Measurements from ENCODE around the gene PCSK2. TPM values are rescaled to one million over a fixed set of nuclear protein-coding genes. Genes with fewer than 3 reads are reported as not detected.

Gene PCSK2
- total RNA-seq, 1 donor from 2014 or later: not detected

- intact Hi-C loops (cut with micrococcal nuclease): no loop called here
Measured at GRCh38 chr20:17395729-17396128, 168.9 kb downstream of the PCSK2 start.

DNA sequence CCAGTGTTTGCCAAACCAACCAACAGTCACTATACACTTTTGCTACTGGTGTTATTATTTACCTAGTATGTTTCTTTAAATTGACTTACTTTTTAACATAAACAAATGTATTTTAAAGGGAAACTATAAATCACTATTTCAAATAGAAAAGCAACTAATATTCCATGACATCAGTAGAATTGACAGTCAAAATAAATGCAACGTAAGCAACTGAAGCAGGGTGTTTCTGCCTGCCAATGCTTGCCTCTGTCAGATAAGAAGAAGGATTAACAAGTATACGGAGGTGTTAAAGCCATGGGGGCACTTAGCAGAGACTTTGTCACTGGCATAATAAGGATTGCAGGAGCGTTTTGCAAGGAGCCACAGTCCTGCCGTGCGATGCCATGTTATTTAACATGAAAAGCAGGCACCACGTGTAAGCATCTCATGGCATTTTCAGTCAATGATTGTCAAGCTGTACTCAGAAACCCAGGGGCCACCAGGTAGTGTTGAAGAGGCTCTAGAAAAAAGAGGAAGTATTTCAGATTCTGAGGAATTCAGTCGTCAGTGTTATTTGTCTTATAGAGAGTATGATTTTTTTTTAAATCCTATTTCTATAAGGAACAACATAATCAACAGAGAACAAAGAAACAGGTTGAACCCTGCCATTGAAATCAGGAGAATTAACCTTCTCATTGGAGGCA is 172.6 kb downstream of the PCSK2 start:
- intact Hi-C loops (cut with micrococcal nuclease): no loop called here

DNA sequence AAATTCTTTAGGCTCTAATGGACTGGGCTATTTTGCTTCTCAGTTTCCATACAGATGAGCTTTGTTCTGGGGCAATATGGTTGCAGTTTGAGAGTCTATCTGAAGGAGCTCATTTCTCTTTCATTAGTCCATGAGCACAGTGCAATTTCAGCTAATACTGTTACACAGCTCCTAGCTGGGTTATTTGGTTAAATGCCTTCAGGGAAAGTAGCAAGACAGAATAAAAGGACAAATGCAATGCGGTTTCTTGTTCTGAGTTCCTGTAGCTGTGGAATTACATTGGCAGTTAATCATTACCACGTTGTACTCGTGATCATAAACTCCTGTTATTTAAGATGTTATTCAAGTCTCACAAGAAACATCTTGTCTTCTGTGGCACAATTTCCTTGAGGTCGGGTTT is 176.6 kb downstream of the PCSK2 start:
- intact Hi-C loops (cut with micrococcal nuclease): no loop called here

DNA sequence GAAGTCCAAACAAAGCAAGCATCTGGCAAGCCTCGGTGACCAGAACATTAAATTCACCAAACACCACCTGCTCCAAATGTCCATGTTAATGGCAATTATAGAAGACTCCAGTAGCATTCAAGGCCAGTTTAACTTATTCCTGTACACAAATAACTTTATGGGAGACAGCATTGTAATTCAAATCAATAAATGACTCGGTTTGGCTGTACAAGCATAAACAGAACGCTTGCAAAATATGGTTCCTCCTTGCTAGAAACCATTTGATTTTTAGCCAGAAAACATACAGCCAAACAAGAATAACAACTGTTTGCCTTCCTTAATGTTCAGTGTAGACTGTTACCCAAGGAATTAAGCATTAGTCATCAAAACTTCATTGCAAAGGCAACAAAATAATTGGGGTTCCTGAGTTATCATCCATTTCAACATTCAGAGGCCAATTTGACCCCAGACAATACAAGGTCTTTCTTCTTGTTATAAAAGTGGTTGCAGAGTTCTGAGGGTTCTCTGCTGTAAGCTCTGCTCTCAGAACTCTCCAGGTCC is 179.3 kb downstream of the PCSK2 start:
- intact Hi-C loops (cut with micrococcal nuclease): no loop called here

DNA sequence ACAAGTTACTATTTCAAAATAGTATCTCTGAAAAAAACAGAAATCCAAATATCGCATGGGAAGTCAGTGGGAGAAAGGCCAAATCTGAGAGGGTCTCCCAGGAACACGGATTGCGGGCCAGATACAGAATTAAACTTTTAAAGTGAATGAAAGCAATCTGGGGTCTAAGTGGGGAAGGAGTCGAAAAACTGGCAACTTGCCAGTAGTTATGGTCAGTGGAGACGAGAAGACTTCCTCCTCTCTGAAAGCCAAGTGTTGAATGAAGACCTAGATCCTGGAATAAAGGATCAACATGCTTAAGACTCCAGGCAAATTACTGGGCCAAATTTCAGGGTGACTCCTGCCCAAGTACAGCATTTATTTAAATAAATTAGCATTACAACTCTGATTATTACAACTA is 180.7 kb downstream of the PCSK2 start:
- intact Hi-C loops (cut with micrococcal nuclease): no loop called here

DNA sequence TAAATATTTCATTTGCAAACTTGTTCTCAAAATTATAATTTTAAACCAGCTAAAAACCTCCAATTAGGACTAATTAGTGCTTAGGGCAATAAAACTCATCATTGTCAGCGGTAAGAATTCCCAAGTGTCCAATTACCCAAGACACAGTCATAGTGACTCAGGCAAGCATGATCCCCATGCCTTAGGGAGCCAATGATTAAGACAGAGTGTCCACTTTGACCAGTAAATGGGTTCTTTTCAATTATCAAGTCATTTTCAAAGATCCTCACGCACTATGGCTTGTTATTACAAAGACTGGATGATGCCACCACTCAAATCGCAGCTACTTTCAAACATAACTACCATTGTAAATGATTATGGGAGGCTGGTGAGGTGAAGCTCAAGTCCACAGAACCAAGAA is 190.4 kb downstream of the PCSK2 start:
- intact Hi-C loops (cut with micrococcal nuclease): no loop called here

DNA sequence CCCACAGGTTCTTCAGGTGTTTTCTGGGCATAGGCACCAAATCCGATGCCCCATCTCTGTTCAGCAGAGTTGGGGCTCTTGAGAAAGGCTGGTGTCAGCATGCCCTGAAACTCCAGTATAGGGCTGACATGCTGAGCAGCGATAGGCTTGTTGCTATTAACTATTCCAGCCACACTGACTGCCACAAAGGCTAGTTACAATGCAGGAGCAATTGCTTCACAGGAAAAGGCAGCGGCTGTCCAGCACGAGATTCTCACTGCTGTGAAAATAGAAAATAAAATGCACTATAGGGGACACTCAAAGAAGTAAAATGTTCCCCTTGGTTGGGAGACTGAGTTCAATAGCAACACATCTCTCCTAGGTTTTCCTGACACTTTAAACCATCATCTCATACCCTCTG is 191.9 kb downstream of the PCSK2 start:
- intact Hi-C loops (cut with micrococcal nuclease): no loop called here

- intact Hi-C loops (cut with micrococcal nuclease): no loop called here
Measured at GRCh38 chr20:17419479-17420041, 192.7 kb downstream of the PCSK2 start.

DNA sequence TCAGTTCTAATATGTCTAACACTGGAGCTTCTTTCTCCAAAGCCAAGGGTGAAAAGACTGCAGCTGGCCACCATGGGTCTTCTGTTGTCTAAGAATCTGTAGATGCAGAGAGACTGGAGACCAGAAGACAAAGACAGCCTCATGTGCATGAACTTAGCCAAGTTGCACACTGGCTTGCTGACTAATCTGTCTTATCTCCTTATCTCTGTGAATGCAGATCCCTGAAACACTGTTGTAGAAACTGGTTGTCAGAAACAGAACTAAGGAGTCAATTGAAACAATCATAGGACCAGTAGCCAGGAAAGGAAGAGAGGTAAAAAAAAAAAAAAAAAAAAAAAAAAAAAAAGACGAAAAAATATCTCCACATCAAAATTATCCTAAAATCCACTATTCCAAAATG is 194.7 kb downstream of the PCSK2 start:
- intact Hi-C loops (cut with micrococcal nuclease): no loop called here

GRCh38 chr20:17423782-17424181 is 196.9 kb downstream of the PCSK2 start:
- intact Hi-C loops (cut with micrococcal nuclease): no loop called here

- intact Hi-C loops (cut with micrococcal nuclease): no loop called here
Measured at GRCh38 chr20:17427638-17428037, 200.8 kb downstream of the PCSK2 start.

DNA sequence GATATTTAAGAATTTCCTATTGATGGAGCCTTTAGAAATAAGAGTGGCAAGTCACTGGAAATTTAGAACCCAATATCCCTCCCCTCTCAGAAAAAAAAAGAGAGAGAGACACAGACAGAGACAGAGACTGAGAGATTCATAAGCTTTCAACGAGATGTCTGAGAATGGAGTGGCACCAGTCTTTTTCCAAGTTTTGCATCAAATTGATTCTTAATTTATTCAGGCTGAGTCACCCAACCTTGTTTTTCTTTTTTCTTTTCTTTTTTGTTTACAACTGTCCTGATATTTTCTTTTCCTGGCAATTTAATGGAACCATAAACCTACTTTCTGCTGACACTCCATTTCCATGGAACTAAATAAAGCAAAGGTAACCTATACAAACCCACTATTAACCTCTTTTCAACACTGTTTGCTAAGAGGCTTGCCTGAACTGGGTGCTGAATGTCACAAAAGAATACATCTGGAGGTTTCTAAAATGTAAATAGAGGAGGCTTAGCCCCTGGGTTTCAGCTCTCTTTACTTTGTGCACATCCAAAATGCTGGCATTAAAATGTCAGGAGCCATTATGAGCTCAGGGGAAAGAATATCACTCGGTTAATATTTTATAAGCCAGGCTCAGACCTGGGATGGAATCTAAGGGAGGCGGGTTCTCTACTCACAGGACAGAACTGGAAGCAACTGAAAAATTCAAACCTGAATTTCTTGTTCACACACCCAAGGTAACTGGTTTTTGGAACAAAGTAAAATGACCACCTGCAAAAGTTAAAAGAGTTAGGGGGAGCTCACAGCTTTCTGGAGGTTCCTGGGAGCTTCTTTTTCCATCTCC is 203.5 kb downstream of the PCSK2 start:
- intact Hi-C loops (cut with micrococcal nuclease): no loop called here

DNA sequence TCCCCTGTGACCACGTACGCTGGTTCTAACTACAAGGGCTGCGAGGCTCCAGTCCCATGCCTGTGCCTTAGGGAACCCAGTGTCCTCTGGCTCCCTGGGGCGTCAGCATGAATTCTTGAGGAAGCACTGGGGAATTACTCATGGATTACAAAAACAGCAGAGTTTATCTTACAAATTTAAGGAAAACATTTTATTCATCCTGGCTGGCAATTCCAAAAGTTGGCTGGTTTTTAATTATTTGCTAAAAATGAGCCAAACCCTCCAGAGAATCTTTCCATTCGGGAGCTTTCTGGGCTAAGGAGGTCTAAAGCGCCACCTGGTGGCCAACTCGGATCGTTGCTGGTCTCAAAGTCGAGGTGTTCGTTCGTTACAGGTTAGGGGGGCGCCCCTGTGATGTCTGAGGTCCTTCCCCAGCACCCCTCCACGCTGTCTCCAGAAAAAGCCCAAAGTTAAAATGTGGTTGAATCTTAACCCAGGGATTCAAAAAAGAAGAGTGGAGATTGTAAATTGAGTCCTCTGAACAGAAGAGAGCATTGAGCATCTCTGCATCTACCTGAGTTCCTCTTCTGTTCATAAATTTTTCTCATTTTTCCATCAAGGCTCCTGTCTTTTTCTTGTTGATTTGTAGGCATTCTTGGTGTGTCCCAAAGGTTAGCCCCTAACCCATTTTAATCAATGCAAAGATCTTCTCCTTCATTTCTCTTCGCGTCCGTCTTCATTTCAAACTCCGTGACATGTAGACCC is 205.0 kb downstream of the PCSK2 start:
- intact Hi-C loops (cut with micrococcal nuclease): no loop called here

- intact Hi-C loops (cut with micrococcal nuclease): no loop called here
Measured at GRCh38 chr20:17436664-17437063, 209.8 kb downstream of the PCSK2 start.

DNA sequence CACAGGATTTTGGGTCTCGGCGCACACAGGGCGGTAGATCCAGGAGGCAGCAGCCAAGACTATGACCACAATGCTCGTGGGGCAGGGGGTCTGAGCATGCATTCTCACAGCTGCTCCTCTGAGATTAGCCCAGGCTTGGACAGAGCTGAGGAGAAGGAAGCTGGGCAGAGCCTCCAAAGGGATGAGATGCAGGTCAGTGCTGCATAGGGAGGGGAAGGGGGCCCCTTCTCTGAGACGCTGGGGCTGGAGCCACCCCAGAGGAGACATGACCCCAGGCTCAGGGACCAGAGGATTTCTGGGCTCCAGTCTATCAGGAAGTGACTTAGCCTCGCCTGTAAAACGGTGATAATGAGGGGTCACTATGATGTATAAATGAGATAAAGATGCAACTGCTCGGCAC is 210.4 kb downstream of the PCSK2 start:
- intact Hi-C loops (cut with micrococcal nuclease): no loop called here

- intact Hi-C loops (cut with micrococcal nuclease): no loop called here
Measured at GRCh38 chr20:17438436-17439039, 211.7 kb downstream of the PCSK2 start.

- intact Hi-C loops (cut with micrococcal nuclease): no loop called here
Measured at GRCh38 chr20:17439616-17440296, 212.9 kb downstream of the PCSK2 start.

- intact Hi-C loops (cut with micrococcal nuclease): no loop called here
Measured at GRCh38 chr20:17441745-17442144, 214.9 kb downstream of the PCSK2 start.

DNA sequence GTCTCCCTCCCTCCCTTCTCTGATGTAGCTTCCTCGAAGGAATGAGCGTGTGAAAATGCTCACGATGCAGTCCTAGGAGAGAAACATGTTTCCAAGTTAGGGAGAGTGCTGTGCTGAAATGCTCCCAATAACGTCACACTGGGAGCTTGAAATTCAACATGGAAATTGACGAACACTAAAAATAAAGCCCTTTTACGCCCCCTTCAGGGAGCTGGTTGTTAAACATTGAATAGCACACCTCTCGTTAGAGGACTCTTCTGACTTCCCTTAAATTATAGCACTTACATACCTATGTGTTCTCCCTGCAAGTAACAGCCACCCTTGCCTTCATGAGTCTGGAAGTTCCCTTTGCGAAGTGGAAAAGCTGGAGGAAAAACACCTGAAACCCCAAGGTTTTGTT is 215.7 kb downstream of the PCSK2 start:
- intact Hi-C loops (cut with micrococcal nuclease): no loop called here

DNA sequence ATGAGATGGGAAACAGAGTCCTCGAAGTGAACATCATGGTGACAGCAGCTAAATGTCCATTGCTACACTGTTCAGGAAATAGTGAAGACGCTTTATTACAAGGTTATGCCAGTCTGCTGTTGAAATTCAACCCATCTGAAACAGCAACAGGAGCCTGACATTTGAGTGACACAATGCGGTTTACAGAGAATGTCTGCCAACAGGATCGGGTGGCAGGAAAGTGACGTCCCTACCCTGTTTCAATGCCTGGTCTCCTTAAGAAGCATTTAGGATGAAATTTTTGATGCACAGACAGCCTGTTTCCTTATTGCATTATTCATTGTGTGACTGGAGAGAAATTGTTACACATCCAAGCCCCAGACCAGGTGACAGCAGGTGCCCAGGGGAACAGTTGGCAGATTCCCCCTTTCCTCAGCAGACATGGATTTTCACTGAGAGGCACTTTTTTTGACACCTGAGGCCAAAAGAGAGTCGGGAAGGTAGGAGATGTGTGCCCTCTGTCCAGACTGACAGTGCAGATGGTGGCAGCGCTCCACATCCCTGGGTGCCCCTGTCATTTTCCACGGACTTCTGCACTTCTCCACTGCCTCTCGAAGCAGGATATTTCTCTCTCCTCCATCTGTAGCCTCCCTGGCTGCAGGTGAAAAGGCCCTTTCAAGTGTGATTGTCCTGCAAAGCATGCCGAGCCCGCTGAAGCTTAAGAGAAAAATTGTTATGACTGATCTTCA is 216.5 kb downstream of the PCSK2 start:
- intact Hi-C loops (cut with micrococcal nuclease): no loop called here
